H9 (cell line): Measurements from ENCODE around the gene RNASE2. TPM values are rescaled to one million over a fixed set of nuclear protein-coding genes. Genes with fewer than 3 reads are reported as not detected.

ENCODE experiments used
- DNase-seq: peaks from one replicate; pipeline ENCODE4 v3.0.0-alpha.2; 2017
- H2AFZ ChIP-seq: one replicate; pipeline ENCODE4 v1.6.1; 2013; ENCODE audit warnings: mild to moderate bottlenecking, low read length, control low read depth, moderate library complexity
- H2AK5ac ChIP-seq: 2 replicates; pipeline ENCODE4 v1.6.1; 2013; ENCODE audit warnings: low read length, control low read depth, mixed read lengths; ENCODE audit not compliant: insufficient read length
- H2BK120ac ChIP-seq: one replicate; pipeline ENCODE4 v1.6.1; 2013; ENCODE audit warnings: low read depth, mild to moderate bottlenecking, low read length, control low read depth, inconsistent platforms; ENCODE audit not compliant: poor library complexity, severe bottlenecking
- H2BK12ac ChIP-seq: 2 replicates; pipeline ENCODE4 v1.6.1; 2013; ENCODE audit warnings: low read length, control low read depth, mixed read lengths, low read depth; ENCODE audit not compliant: insufficient read length
- H2BK15ac ChIP-seq: 2 replicates; pipeline ENCODE4 v1.6.1; 2013; ENCODE audit warnings: low read depth, low read length, control low read depth
- H2BK20ac ChIP-seq: one replicate; pipeline ENCODE4 v1.6.1; 2013; ENCODE audit warnings: low read depth, mild to moderate bottlenecking, low read length, control low read depth, inconsistent platforms; ENCODE audit not compliant: poor library complexity, severe bottlenecking
- H2BK5ac ChIP-seq: 2 replicates; pipeline ENCODE4 v1.6.1; 2013; ENCODE audit warnings: low read length, control low read depth, mixed read lengths; ENCODE audit not compliant: insufficient read length
- H3K14ac ChIP-seq: 2 replicates; pipeline ENCODE4 v1.6.1; 2013; ENCODE audit warnings: low read length, control low read depth; ENCODE audit not compliant: insufficient read depth
- H3K18ac ChIP-seq: 2 replicates; pipeline ENCODE4 v1.6.1; 2013; ENCODE audit warnings: low read depth, mild to moderate bottlenecking, mixed read lengths, low read length, control low read depth; ENCODE audit not compliant: insufficient read length
- H3K23ac ChIP-seq: 2 replicates; pipeline ENCODE4 v1.6.1; 2013; ENCODE audit warnings: low read length, control low read depth, mixed read lengths, low read depth; ENCODE audit not compliant: insufficient read length
- H3K23me2 ChIP-seq: 2 replicates; pipeline ENCODE4 v1.6.1; 2013; ENCODE audit warnings: low read depth, mild to moderate bottlenecking, mixed read lengths, low read length, control low read depth; ENCODE audit not compliant: insufficient read length, poor library complexity, severe bottlenecking
- H3K27ac ChIP-seq: 2 replicates; pipeline ENCODE4 v1.5.1; 2013; ENCODE audit warnings: low read length, control low read depth, mixed read lengths, low read depth; ENCODE audit not compliant: insufficient read length
- H3K27me3 ChIP-seq: 2 replicates; pipeline ENCODE4 v1.6.1; 2013; ENCODE audit warnings: low read length, control low read depth, inconsistent platforms; ENCODE audit not compliant: insufficient read depth
- H3K4ac ChIP-seq: 2 replicates; pipeline ENCODE4 v1.6.1; 2013; ENCODE audit warnings: low read depth, mild to moderate bottlenecking, control low read depth, inconsistent platforms, low read length, moderate library complexity
- H3K4me1 ChIP-seq: 2 replicates; pipeline ENCODE4 v1.6.1; 2013; ENCODE audit warnings: low read length, control low read depth, inconsistent platforms; ENCODE audit not compliant: insufficient read depth
- H3K4me2 ChIP-seq: 2 replicates; pipeline ENCODE4 v1.6.1; 2013; ENCODE audit warnings: low read length, control low read depth, mixed read lengths; ENCODE audit not compliant: insufficient read length, insufficient read depth
- H3K56ac ChIP-seq: 2 replicates; pipeline ENCODE4 v1.6.1; 2013; ENCODE audit warnings: low read depth, mild to moderate bottlenecking, mixed read lengths, low read length, control low read depth; ENCODE audit not compliant: insufficient read length
- H3K79me1 ChIP-seq: 2 replicates; pipeline ENCODE4 v1.6.1; 2013; ENCODE audit warnings: low read depth, mild to moderate bottlenecking, moderate library complexity, low read length, control low read depth, inconsistent platforms; ENCODE audit not compliant: insufficient read depth, poor library complexity, severe bottlenecking
- H3K79me2 ChIP-seq: 2 replicates; pipeline ENCODE4 v1.6.1; 2013; ENCODE audit warnings: low read length, control low read depth, inconsistent platforms; ENCODE audit not compliant: insufficient read depth
- H3K9ac ChIP-seq: 2 replicates; pipeline ENCODE4 v1.6.1; 2013; ENCODE audit warnings: low read length, control low read depth, mixed read lengths; ENCODE audit not compliant: insufficient read length; ENCODE audit errors: extremely low read depth
- H3K9me3 ChIP-seq: one replicate; pipeline ENCODE4 v1.6.1; 2013; ENCODE audit warnings: low read depth, low read length, inconsistent platforms; ENCODE audit not compliant: control insufficient read depth
- H3T11ph ChIP-seq: one replicate; pipeline ENCODE4 v1.6.1; 2013; ENCODE audit warnings: mild to moderate bottlenecking, low read length, control low read depth, inconsistent platforms
- H4K20me1 ChIP-seq: one replicate; pipeline ENCODE4 v1.6.1; 2013; ENCODE audit not compliant: control insufficient read depth, insufficient read length, insufficient read depth
- H4K5ac ChIP-seq: 2 replicates; pipeline ENCODE4 v1.6.1; 2013; ENCODE audit warnings: low read depth, mild to moderate bottlenecking, mixed read lengths, low read length, control low read depth; ENCODE audit not compliant: insufficient read length
- H4K8ac ChIP-seq: replicated peaks from 2 replicates; pipeline ENCODE4 v1.6.1; 2013; ENCODE audit warnings: low read length, control low read depth, mixed read lengths, low read depth; ENCODE audit not compliant: insufficient read length
- H4K91ac ChIP-seq: 2 replicates; pipeline ENCODE4 v1.6.1; 2013; ENCODE audit warnings: low read depth, mild to moderate bottlenecking, moderate library complexity, mixed read lengths, low read length, control low read depth; ENCODE audit not compliant: insufficient read length
- H3K27ac Mint-ChIP-seq, 3 experiments: 2 replicates in 2 of 3; 3 replicates in 1 of 3; pipeline ENCODE4 v1.8.0; 2020 to 2021; ENCODE audit warnings: mixed read lengths in 3 of 3, mild to moderate bottlenecking in 1 of 3, moderate library complexity in 1 of 3
- H3K27me3 Mint-ChIP-seq: 2 replicates; pipeline ENCODE4 v1.8.0; 2021; ENCODE audit warnings: low read depth, mild to moderate bottlenecking, moderate library complexity, mixed read lengths
- H3K36me3 Mint-ChIP-seq, 3 experiments: 2 replicates in 2 of 3; 3 replicates in 1 of 3; pipeline ENCODE4 v1.8.0; 2020 to 2021; ENCODE audit warnings: low read depth in 3 of 3, mixed read lengths in 3 of 3; ENCODE audit not compliant: insufficient read depth in 1 of 3
- H3K4me1 Mint-ChIP-seq, 2 experiments: 2 replicates each; pipeline ENCODE4 v1.8.0; 2020; ENCODE audit warnings: mixed read lengths in 2 of 2
- H3K4me3 Mint-ChIP-seq, 2 experiments: 2 replicates in 1 of 2; 3 replicates in 1 of 2; pipeline ENCODE4 v1.8.0; 2020 to 2021; ENCODE audit warnings: mild to moderate bottlenecking in 2 of 2, mixed read lengths in 2 of 2, moderate library complexity in 1 of 2
- H3K9me3 Mint-ChIP-seq, 2 experiments: 2 replicates in 1 of 2; 3 replicates in 1 of 2; pipeline ENCODE4 v1.8.0; 2020; ENCODE audit warnings: mild to moderate bottlenecking in 2 of 2, mixed read lengths in 2 of 2, moderate library complexity in 1 of 2
- CTCF ChIP-seq: fragments of 200-600 bp; sonication (generic); conservative IDR thresholded peaks from 3 replicates; pipeline ENCODE4 v1.8.0; 2021; ENCODE audit warnings: antibody characterized with exemption, mild to moderate bottlenecking
- WGBS: extraction: QIAGEN DNeasy Blood & Tissue Kit; methylation state at CpG from one replicate; pipeline ENCODE4 v1.1.7; 2013; ENCODE audit warnings: missing lambda C conversion rate, low lambda C conversion rate, mixed read lengths; ENCODE audit not compliant: insufficient read length; ENCODE audit errors: extremely low coverage; 5-methylcytosine and 5-hydroxymethylcytosine counted together
- total RNA-seq: library from RNA; stranded (reverse); gene quantifications from 2 replicates; pipeline ENCODE4 v1.2.1, GENCODE V29; 2021

Gene RNASE2
- total RNA-seq, 1 experiment from 2014 or later = not detected

DNA sequence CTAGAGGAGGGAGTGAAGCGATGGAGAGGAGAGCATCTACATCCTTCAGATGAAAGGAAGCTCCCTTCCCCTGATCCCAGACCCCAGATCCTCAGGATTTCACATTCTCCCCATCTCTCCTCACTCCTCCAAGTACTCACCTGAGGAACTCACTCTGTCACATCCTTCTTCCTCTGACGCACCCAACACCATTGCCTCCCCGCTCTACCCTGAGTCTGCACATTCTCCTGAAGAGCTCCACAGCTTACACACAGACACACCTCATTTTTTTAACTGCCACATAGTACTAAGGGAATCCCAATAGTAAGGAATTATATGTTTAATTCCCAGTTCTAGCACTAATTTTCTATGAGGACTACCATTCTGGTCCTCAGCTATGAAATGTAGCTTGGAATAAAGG, 18.2 kb downstream of the RNASE2 start:
- Histone ChIP-seq H3K4me2 (no peak overlapping the region), H3K27me3 (no peaks in the 10 kb centered on the region), H2BK120ac (no peak overlapping the region), H3T11ph (no peak overlapping the region), H2BK15ac (no peak overlapping the region), H4K8ac (no peak overlapping the region), H4K5ac (no peak overlapping the region), H3K56ac (no peak overlapping the region), H3K23me2 (peaks cover 6% of the 10 kb centered on the region), H3K9ac (no peak overlapping the region), H3K4ac (no peak overlapping the region), H3K79me1 (no peaks in the 10 kb centered on the region), H3K9me3 (no peaks in the 10 kb centered on the region), H3K18ac (no peak overlapping the region), H2BK5ac (no peak overlapping the region), H3K79me2 (no peaks in the 10 kb centered on the region), H3K14ac (no peak overlapping the region), H3K23ac (no peak overlapping the region), H4K20me1 (no peaks in the 10 kb centered on the region), H3K4me1 (no peaks in the 10 kb centered on the region), H4K91ac (no peak overlapping the region), H3K27ac (no peak overlapping the region), H2AK5ac (no peak overlapping the region), H2AFZ (no peak overlapping the region), H2BK20ac (no peak overlapping the region), H2BK12ac (no peak overlapping the region)
- Mint-ChIP-seq H3K4me3 (no peak overlapping the region), H3K9me3 (no peaks in the 10 kb centered on the region), H3K36me3 (no peaks in the 10 kb centered on the region), H3K27me3 (peaks cover 23% of the 10 kb centered on the region), H3K27ac (no peak overlapping the region; a peak in 1 of 7 replicates), H3K4me1 (peaks cover 8 to 12% of the 10 kb centered on the region in 2 experiments)
- no peak for DNase-seq
- WGBS = no CpG with 5 or more reads among the region's 3 CpGs
- TF ChIP-seq CTCF = no peak
